HG03469 (cell line): ENCODE results near the gene MYO3B.
A peak's percentile ranks its signal among the peaks of the same experiment; 100 is the strongest.

Experiments used
- ATAC-seq: cut with Tn5 transposase; IDR thresholded peaks from one replicate; pipeline ENCODE4 v1.9.1; 2021; ENCODE audit warnings: mild to moderate bottlenecking, moderate library complexity, moderate number of reproducible peaks; ENCODE audit not compliant: unreplicated experiment

Gene MYO3B

GRCh38 chr2:170162271-170162632 lies 15.7 kb upstream of the MYO3B start:
- no peak for ATAC-seq

GRCh38 chr2:170163411-170164065 lies 14.4 kb upstream of the MYO3B start:
- no peak for ATAC-seq

- ATAC-seq, result no peak
Measured at GRCh38 chr2:170165129-170165528, 12.8 kb upstream of the MYO3B start.

- ATAC-seq, result no peak
Measured at GRCh38 chr2:170166735-170167134, 11.2 kb upstream of the MYO3B start.

GRCh38 chr2:170170281-170171040 lies 7.5 kb upstream of the MYO3B start:
- no peak for ATAC-seq

- ATAC-seq, result no peak
Measured at GRCh38 chr2:170176212-170176611, 1.7 kb upstream of the MYO3B start.

GRCh38 chr2:170180031-170180566 lies 2.2 kb downstream of the MYO3B start:
- ATAC-seq, result peak; percentile 45

- no peak for ATAC-seq
Measured at GRCh38 chr2:170181602-170182001, 3.7 kb downstream of the MYO3B start.

- no peak for ATAC-seq
Measured at GRCh38 chr2:170185319-170185718, 7.4 kb downstream of the MYO3B start.

- ATAC-seq, result no peak
Measured at GRCh38 chr2:170189757-170190156, 11.8 kb downstream of the MYO3B start.

- ATAC-seq, result no peak
Measured at GRCh38 chr2:170190172-170190571, 12.2 kb downstream of the MYO3B start.

GRCh38 chr2:170191166-170191866 lies 13.4 kb downstream of the MYO3B start:
- no peak for ATAC-seq

GRCh38 chr2:170196963-170197362 lies 19.0 kb downstream of the MYO3B start:
- ATAC-seq, result no peak

GRCh38 chr2:170201275-170201674 lies 23.3 kb downstream of the MYO3B start:
- ATAC-seq, result no peak

- no peak for ATAC-seq
Measured at GRCh38 chr2:170201734-170202393, 23.9 kb downstream of the MYO3B start.

- no peak for ATAC-seq
Measured at GRCh38 chr2:170202437-170202836, 24.5 kb downstream of the MYO3B start.

GRCh38 chr2:170204298-170204951 lies 26.5 kb downstream of the MYO3B start:
- ATAC-seq, result no peak

GRCh38 chr2:170206246-170206645 lies 28.3 kb downstream of the MYO3B start:
- ATAC-seq, result no peak

GRCh38 chr2:170206805-170207407 lies 29.0 kb downstream of the MYO3B start:
- no peak for ATAC-seq

- no peak for ATAC-seq
Measured at GRCh38 chr2:170207901-170208300, 30.0 kb downstream of the MYO3B start.
